Measurements from ENCODE around the gene PYGB.

Gene PYGB

GRCh38 chr20:25209400-25209799 lies 38.5 kb upstream of the PYGB start:
- H3K9me3 ChIP-seq (replicated peaks in 1 of 2; ENCODE audit: control insufficient read depth in 2 of 2, insufficient read depth in 1 of 2, low read depth in 1 of 2, low read length in 2 of 2), result peaks cover 0 to 2% of the 10 kb centered on the region in 2 donors
- no peak overlapping the region for H3K9ac ChIP-seq (ENCODE audit: low read depth, low read length, poor library complexity)
- no CpG with 5 or more reads among the region's 1 CpG for WGBS, 2 donors (ENCODE audit: extremely low coverage in 2 of 2, insufficient read length in 2 of 2, insufficient replicate concordance in 1 of 2)
- peaks cover 15 to 44% of the 10 kb centered on the region in 2 donors for H3K36me3 ChIP-seq (replicated peaks in 1 of 2; ENCODE audit: control insufficient read depth in 2 of 2, insufficient read depth in 2 of 2, low read length in 2 of 2)
- no peak for DNase-seq (ENCODE audit: low spot score)
- peaks cover 20% of the 10 kb centered on the region for H3K79me1 ChIP-seq (ENCODE audit: low read depth, low read length)
- no peak overlapping the region for H2BK5ac ChIP-seq (ENCODE audit: low read length)
- no peak overlapping the region for H2BK15ac ChIP-seq (ENCODE audit: low read length)
- no peak overlapping the region for H3K4me3 ChIP-seq (ENCODE audit: low read length in 2 of 2)
- H2BK120ac ChIP-seq (ENCODE audit: low read depth, low read length), result no peak overlapping the region
- no peak overlapping the region for H3K23ac ChIP-seq (ENCODE audit: low read depth, low read length, poor library complexity)
- no peak overlapping the region for H2AFZ ChIP-seq (ENCODE audit: low read length)
- H3K4me1 ChIP-seq (ENCODE audit: control insufficient read depth in 2 of 2, insufficient read depth in 1 of 2, low read depth in 1 of 2, low read length in 2 of 2), result peaks cover 0 to 12% of the 10 kb centered on the region in 2 donors
- no peak overlapping the region for H3K4ac ChIP-seq (ENCODE audit: low read length)
- no peak overlapping the region for H2BK12ac ChIP-seq (ENCODE audit: low read length)
- H3K4me2 ChIP-seq (ENCODE audit: insufficient read depth, low read length, poor library complexity, severe bottlenecking), result no peak overlapping the region
- H3K14ac ChIP-seq (ENCODE audit: low read length), result no peak overlapping the region
- no peaks in the 10 kb centered on the region for H3K27me3 ChIP-seq (ENCODE audit: control insufficient read depth in 3 of 3, insufficient read depth in 3 of 3, low read depth in 1 of 3, low read length in 3 of 3)
- H4K91ac ChIP-seq (ENCODE audit: low read depth, low read length, poor library complexity), result no peak overlapping the region
- no peak overlapping the region for H3K18ac ChIP-seq (ENCODE audit: low read length)
- no peak overlapping the region for H3K27ac ChIP-seq (replicated peaks; ENCODE audit: low read length)
- no peak overlapping the region for H2AK5ac ChIP-seq (ENCODE audit: low read depth, low read length)
- no peak overlapping the region for H4K8ac ChIP-seq (ENCODE audit: low read depth, low read length)

DNA sequence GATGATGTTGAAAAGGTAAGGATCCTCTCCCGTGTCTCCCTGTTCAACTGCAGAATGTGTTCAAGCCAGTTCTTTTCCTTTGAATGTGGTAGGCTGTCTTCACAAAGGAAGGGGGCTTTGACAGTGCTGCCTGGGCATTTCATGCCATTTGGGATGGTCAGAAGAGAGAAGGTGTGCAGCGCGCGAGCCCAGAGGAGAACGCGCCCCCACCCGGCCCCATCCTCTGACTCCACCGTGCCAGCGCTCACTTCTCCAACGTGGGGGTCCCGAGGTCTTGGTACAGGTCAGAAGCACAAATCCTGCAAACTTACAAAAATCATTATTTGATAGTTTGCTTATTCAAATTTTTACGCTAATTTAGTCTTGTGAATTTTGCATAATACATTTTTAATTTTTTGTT lies 38.0 kb upstream of the PYGB start:
- Histone ChIP-seq H3K9me3 (replicated peaks in 1 of 2; ENCODE audit: control insufficient read depth in 2 of 2, insufficient read depth in 1 of 2, low read depth in 1 of 2, low read length in 2 of 2) (peaks cover 0 to 2% of the 10 kb centered on the region in 2 donors), H3K18ac (ENCODE audit: low read length) (no peak overlapping the region), H3K27me3 (ENCODE audit: control insufficient read depth in 3 of 3, insufficient read depth in 3 of 3, low read depth in 1 of 3, low read length in 3 of 3) (no peaks in the 10 kb centered on the region), H4K91ac (ENCODE audit: low read depth, low read length, poor library complexity) (no peak overlapping the region), H2AFZ (ENCODE audit: low read length) (no peak overlapping the region), H3K14ac (ENCODE audit: low read length) (no peak overlapping the region), H2BK5ac (ENCODE audit: low read length) (no peak overlapping the region), H3K9ac (ENCODE audit: low read depth, low read length, poor library complexity) (no peak overlapping the region), H3K79me1 (ENCODE audit: low read depth, low read length) (peaks cover 20% of the 10 kb centered on the region), H3K4me3 (ENCODE audit: low read length in 2 of 2) (no peak overlapping the region), H2BK15ac (ENCODE audit: low read length) (no peak overlapping the region), H2BK12ac (ENCODE audit: low read length) (no peak overlapping the region), H3K4me1 (ENCODE audit: control insufficient read depth in 2 of 2, insufficient read depth in 1 of 2, low read depth in 1 of 2, low read length in 2 of 2) (peaks cover 0 to 10% of the 10 kb centered on the region in 2 donors), H3K36me3 (replicated peaks in 1 of 2; ENCODE audit: control insufficient read depth in 2 of 2, insufficient read depth in 2 of 2, low read length in 2 of 2) (peaks cover 15 to 49% of the 10 kb centered on the region in 2 donors), H3K4ac (ENCODE audit: low read length) (no peak overlapping the region), H2AK5ac (ENCODE audit: low read depth, low read length) (no peak overlapping the region), H2BK120ac (ENCODE audit: low read depth, low read length) (no peak overlapping the region), H3K4me2 (ENCODE audit: insufficient read depth, low read length, poor library complexity, severe bottlenecking) (no peak overlapping the region), H3K27ac (replicated peaks; ENCODE audit: low read length) (no peak overlapping the region), H3K23ac (ENCODE audit: low read depth, low read length, poor library complexity) (no peak overlapping the region), H4K8ac (ENCODE audit: low read depth, low read length) (no peak overlapping the region)
- no peak for DNase-seq (ENCODE audit: low spot score)
- no CpG with 5 or more reads among the region's 12 CpGs for WGBS, 2 donors (ENCODE audit: extremely low coverage in 2 of 2, insufficient read length in 2 of 2, insufficient replicate concordance in 1 of 2)

DNA sequence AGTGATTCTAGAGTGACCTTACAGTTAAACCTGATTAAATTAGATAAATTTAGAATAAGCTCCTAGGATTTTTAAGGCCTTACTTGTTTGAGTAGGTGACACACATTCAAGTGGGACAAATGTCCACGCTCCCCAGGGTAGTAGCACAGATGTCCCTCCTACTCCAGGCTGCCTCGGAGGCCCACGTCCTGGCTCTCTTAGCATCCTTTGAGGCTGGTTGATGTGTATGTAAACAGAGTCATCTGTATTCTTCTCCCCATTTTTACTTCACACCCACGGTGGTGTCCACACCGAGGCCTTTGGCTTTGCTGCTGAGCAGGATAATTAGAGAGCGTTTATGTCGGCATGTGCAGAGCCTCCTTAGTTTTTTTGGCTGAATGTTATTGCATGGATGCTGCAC lies 36.6 kb upstream of the PYGB start:
- Histone ChIP-seq H3K4ac (ENCODE audit: low read length) (no peak overlapping the region), H2AFZ (ENCODE audit: low read length) (no peak overlapping the region), H2BK12ac (ENCODE audit: low read length) (no peak overlapping the region), H2BK5ac (ENCODE audit: low read length) (no peak overlapping the region), H3K14ac (ENCODE audit: low read length) (no peak overlapping the region), H2BK120ac (ENCODE audit: low read depth, low read length) (no peak overlapping the region), H3K79me1 (ENCODE audit: low read depth, low read length) (peaks cover 9% of the 10 kb centered on the region), H4K91ac (ENCODE audit: low read depth, low read length, poor library complexity) (no peak overlapping the region), H3K4me2 (ENCODE audit: insufficient read depth, low read length, poor library complexity, severe bottlenecking) (no peak overlapping the region), H3K4me3 (ENCODE audit: low read length in 2 of 2) (no peak overlapping the region), H3K27me3 (ENCODE audit: control insufficient read depth in 3 of 3, insufficient read depth in 3 of 3, low read depth in 1 of 3, low read length in 3 of 3) (no peaks in the 10 kb centered on the region), H3K18ac (ENCODE audit: low read length) (no peak overlapping the region), H2AK5ac (ENCODE audit: low read depth, low read length) (no peak overlapping the region), H3K36me3 (replicated peaks in 1 of 2; ENCODE audit: control insufficient read depth in 2 of 2, insufficient read depth in 2 of 2, low read length in 2 of 2) (peaks cover 20 to 62% of the 10 kb centered on the region in 2 donors), H3K9me3 (replicated peaks in 1 of 2; ENCODE audit: control insufficient read depth in 2 of 2, insufficient read depth in 1 of 2, low read depth in 1 of 2, low read length in 2 of 2) (no peaks in the 10 kb centered on the region), H4K8ac (ENCODE audit: low read depth, low read length) (no peak overlapping the region), H3K9ac (ENCODE audit: low read depth, low read length, poor library complexity) (no peak overlapping the region), H3K27ac (replicated peaks; ENCODE audit: low read length) (no peak overlapping the region), H3K4me1 (ENCODE audit: control insufficient read depth in 2 of 2, insufficient read depth in 1 of 2, low read depth in 1 of 2, low read length in 2 of 2) (no peaks in the 10 kb centered on the region), H2BK15ac (ENCODE audit: low read length) (no peak overlapping the region), H3K23ac (ENCODE audit: low read depth, low read length, poor library complexity) (no peak overlapping the region)
- no CpG with 5 or more reads among the region's 7 CpGs for WGBS, 2 donors (ENCODE audit: extremely low coverage in 2 of 2, insufficient read length in 2 of 2, insufficient replicate concordance in 1 of 2)
- no peak for DNase-seq (ENCODE audit: low spot score)

DNA sequence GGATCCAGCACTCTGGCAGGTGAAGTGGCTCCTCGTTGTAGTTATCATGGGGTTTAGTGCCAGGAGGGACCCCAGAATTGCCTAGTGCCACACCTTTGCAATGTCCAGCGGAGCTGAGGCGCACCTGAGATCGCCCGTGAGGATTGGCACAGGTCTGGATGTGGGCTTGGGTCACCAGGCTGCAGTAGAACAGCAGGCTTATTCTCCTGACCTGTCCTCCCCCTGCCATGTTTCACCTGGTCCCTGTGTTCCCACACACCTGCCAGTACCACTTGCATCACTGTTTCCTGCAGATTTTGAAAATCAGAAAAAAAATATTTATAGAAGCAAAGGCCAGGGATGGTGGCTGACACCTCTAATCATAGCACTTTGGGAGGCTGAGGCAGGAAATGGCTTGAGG lies 35.6 kb upstream of the PYGB start:
- Histone ChIP-seq H3K4ac (ENCODE audit: low read length) (no peak overlapping the region), H2AK5ac (ENCODE audit: low read depth, low read length) (no peak overlapping the region), H3K79me1 (ENCODE audit: low read depth, low read length) (peaks cover 5% of the 10 kb centered on the region), H3K9me3 (replicated peaks in 1 of 2; ENCODE audit: control insufficient read depth in 2 of 2, insufficient read depth in 1 of 2, low read depth in 1 of 2, low read length in 2 of 2) (no peaks in the 10 kb centered on the region), H2BK120ac (ENCODE audit: low read depth, low read length) (no peak overlapping the region), H4K8ac (ENCODE audit: low read depth, low read length) (no peak overlapping the region), H2BK15ac (ENCODE audit: low read length) (no peak overlapping the region), H2BK12ac (ENCODE audit: low read length) (no peak overlapping the region), H3K4me2 (ENCODE audit: insufficient read depth, low read length, poor library complexity, severe bottlenecking) (no peak overlapping the region), H2AFZ (ENCODE audit: low read length) (no peak overlapping the region), H3K9ac (ENCODE audit: low read depth, low read length, poor library complexity) (no peak overlapping the region), H3K36me3 (replicated peaks in 1 of 2; ENCODE audit: control insufficient read depth in 2 of 2, insufficient read depth in 2 of 2, low read length in 2 of 2) (peaks cover 25 to 71% of the 10 kb centered on the region in 2 donors), H2BK5ac (ENCODE audit: low read length) (no peak overlapping the region), H3K14ac (ENCODE audit: low read length) (no peak overlapping the region), H3K27ac (replicated peaks; ENCODE audit: low read length) (no peak overlapping the region), H3K27me3 (ENCODE audit: control insufficient read depth in 3 of 3, insufficient read depth in 3 of 3, low read depth in 1 of 3, low read length in 3 of 3) (no peaks in the 10 kb centered on the region), H3K4me3 (ENCODE audit: low read length in 2 of 2) (no peak overlapping the region), H3K18ac (ENCODE audit: low read length) (no peak overlapping the region), H3K4me1 (ENCODE audit: control insufficient read depth in 2 of 2, insufficient read depth in 1 of 2, low read depth in 1 of 2, low read length in 2 of 2) (no peaks in the 10 kb centered on the region), H3K23ac (ENCODE audit: low read depth, low read length, poor library complexity) (no peak overlapping the region), H4K91ac (ENCODE audit: low read depth, low read length, poor library complexity) (no peak overlapping the region)
- no peak for DNase-seq (ENCODE audit: low spot score)
- no CpG with 5 or more reads among the region's 5 CpGs for WGBS, 2 donors (ENCODE audit: extremely low coverage in 2 of 2, insufficient read length in 2 of 2, insufficient replicate concordance in 1 of 2)

Data from neuronal stem cell (in vitro differentiated cells).